ENCODE results near the gene SPARCL1.

- TF ChIP-seq, protein P1, sequence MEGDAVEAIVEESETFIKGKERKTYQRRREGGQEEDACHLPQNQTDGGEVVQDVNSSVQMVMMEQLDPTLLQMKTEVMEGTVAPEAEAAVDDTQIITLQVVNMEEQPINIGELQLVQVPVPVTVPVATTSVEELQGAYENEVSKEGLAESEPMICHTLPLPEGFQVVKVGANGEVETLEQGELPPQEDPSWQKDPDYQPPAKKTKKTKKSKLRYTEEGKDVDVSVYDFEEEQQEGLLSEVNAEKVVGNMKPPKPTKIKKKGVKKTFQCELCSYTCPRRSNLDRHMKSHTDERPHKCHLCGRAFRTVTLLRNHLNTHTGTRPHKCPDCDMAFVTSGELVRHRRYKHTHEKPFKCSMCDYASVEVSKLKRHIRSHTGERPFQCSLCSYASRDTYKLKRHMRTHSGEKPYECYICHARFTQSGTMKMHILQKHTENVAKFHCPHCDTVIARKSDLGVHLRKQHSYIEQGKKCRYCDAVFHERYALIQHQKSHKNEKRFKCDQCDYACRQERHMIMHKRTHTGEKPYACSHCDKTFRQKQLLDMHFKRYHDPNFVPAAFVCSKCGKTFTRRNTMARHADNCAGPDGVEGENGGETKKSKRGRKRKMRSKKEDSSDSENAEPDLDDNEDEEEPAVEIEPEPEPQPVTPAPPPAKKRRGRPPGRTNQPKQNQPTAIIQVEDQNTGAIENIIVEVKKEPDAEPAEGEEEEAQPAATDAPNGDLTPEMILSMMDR (IDR thresholded peaks at IDR 0.05 in 8 of 11, conservative IDR thresholded peaks at IDR 0.05 in 3 of 11) = no peak
- TF ChIP-seq POLR2AphosphoS5 (IDR thresholded peaks at IDR 0.05) = no peak
Measured at GRCh38 chr4:87493115-87493514, 36.1 kb downstream of the SPARCL1 start.

All from spleen (tissue), 7 donors.